GM19193 (cell line): ENCODE data around the gene C1orf141.

Experiments
- POLR2A ChIP-seq: IDR thresholded peaks from 4 replicates; pipeline ENCODE4 v1.6.1; 2011; ENCODE audit not compliant: insufficient read depth, insufficient read length; ENCODE audit errors: extremely low read depth

Gene C1orf141

GRCh38 chr1:67120855-67121619 is 13.7 kb downstream of the C1orf141 start:
- no peak for TF ChIP-seq POLR2A

DNA sequence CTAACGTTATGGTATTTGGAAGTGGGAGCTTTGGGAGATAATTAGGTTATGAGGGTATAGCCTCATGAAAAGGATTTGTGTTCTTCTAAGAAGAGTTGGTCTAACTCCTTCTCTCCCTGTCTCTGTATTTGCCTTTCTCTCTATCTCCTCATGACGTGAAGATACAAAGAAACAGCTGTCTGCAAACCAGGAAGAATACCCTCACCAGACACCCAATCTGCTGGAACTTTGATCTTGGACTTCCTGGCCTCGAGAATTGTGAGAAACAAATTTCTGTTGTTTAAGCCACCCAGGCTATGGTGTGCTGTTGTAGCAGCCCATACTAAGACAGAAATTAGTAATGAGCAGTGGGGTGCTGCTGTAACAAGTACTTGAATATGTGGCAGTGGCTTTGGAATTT is 16.1 kb downstream of the C1orf141 start:
- TF ChIP-seq POLR2A: no peak

GRCh38 chr1:67118191-67118590 is 16.6 kb downstream of the C1orf141 start:
- no peak for TF ChIP-seq POLR2A

GRCh38 chr1:67114162-67114561 is 20.6 kb downstream of the C1orf141 start:
- no peak for TF ChIP-seq POLR2A

GRCh38 chr1:67110352-67110751 is 24.4 kb downstream of the C1orf141 start:
- no peak for TF ChIP-seq POLR2A

- no peak for TF ChIP-seq POLR2A
These were observed 29.3 kb downstream of the C1orf141 start for GRCh38 chr1:67105508-67105907.

- no peak for TF ChIP-seq POLR2A
These were observed 31.2 kb downstream of the C1orf141 start for GRCh38 chr1:67103548-67103947.

DNA sequence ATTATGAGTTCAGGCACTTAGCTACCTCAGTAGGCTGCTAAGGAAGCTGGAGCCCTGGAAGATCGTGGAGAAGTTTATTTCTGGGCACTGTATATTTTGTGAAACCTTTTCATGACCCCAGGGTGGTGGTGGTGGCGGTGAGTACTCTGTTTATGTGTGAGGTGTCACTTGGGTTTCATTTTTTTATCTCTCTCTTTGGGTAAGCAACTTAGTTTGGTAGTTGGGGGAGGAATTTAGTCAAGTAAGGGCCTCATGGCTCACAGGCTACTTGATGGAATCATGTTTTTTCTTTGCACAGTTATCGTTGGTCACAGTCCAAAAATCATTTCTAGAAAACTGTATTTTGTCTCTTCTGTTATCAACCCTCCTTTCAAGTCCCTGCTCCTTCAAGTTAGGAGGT is 33.9 kb downstream of the C1orf141 start:
- TF ChIP-seq POLR2A: no peak

DNA sequence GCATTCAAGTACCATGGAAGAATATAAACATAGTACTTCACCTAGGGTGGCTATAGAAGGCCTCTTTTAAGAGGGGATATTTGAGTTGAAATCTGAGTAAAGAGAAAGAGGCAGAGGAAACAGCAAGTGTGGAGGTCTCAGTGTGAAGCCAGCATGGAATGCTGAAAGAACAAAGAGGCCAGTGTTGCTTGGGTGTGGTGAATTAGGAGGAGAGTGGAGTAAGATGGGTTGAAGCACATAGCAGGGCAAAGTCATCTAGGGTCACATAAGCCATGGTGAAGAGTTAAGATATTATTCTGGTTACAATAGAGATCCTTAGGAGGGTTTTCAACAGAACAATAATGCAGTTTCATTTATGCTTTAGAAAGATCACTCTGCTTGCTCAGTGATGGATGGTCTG is 37.5 kb downstream of the C1orf141 start:
- TF ChIP-seq POLR2A: no peak

DNA sequence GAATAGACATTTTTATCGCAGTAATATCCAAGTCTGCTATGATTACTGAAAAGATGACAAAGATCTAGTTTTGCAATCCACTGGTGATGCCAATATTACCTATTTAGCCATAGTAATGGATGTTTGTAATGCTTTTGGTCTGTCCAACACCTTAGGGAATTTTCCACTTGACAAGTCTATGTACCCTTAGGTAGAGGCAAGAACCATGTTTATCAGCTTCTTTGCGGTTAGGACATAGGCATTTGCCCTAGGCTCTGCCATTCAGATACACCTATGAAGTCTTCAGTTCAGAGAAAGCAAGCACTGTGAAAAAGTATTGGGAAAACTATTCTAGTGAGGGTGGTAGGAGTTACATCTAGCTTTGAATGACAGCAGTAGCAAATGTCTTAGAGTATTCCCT is 40.6 kb downstream of the C1orf141 start:
- TF ChIP-seq POLR2A: no peak

DNA sequence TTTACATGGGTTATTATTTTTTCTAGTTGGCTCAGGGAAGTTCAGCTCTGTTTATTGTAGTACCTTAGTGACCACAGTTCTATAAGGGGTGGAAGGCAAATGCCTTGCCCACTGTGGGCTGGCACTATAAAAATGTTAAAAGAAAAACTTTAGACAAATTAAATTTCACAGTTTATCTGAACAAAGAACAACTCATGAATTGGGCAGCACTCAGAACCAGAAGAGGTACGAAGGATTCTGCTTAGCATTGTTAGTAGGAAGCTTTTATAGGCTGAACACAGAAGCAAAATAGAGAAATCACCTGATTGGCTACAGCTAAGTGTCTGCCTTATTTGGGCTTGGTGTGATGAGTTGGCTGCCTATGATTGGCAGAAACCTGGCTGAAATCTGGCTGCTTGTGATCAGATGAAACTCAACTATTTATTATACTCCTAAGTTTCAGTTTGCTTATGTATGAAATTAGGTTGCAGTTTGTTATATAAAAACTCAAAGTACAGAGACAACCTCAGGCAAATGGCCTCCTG is 45.0 kb downstream of the C1orf141 start:
- TF ChIP-seq POLR2A: no peak

GRCh38 chr1:67088440-67088839 is 46.3 kb downstream of the C1orf141 start:
- no peak for TF ChIP-seq POLR2A

- no peak for TF ChIP-seq POLR2A
These were observed 49.4 kb downstream of the C1orf141 start for GRCh38 chr1:67085326-67085725.

GRCh38 chr1:67084765-67085318 is 49.9 kb downstream of the C1orf141 start:
- TF ChIP-seq POLR2A: no peak

GRCh38 chr1:67078291-67078690 is 56.5 kb downstream of the C1orf141 start:
- TF ChIP-seq POLR2A: no peak

DNA sequence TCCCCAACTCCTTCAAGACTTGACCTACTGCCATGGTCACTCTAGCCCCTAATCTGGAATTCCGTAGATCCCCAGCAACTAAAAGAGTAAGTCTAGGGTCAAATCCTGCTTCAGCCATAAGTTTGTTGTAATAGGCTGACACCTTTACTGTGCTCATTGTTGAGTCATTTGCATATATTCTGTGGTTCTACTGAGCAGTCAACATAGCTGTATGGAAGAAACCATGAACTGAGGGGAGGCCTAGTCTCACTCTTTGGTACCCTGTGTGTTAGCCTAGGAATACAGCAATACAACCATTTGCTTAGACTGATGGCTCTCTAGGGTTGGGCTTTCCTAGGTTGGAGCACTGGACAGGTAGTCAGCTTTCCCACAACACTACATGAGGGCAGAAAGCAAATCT is 57.2 kb downstream of the C1orf141 start:
- no peak for TF ChIP-seq POLR2A
